Measurements from ENCODE around the gene FAM181B.
"Not testable (repeated sequence)": the region's sequence is repeated elsewhere in the genome, so short reads cannot be mapped to it uniquely, and the experiment has no call there.

Gene FAM181B

DNA sequence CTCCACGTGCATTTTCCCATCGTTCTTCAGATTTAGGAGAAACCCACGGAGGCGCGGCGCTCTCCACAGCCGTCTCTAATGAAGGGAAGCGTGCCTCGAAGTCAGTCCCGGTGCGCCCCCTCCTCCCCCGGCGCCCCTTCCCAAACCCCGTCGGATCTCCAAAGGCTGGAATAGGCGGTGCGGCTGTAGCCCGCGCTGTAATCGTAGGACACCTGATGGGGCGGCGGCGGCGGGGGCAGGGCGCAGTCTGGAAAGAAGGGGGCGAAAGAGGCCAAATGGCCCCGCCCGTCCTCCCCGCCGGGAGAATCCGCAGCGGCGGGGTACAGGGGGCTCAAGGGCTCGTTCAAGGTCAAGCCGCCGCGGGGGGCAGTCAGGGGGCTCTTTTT lies 1.3 kb downstream of the FAM181B start:
- DNase-seq, result no peak

DNA sequence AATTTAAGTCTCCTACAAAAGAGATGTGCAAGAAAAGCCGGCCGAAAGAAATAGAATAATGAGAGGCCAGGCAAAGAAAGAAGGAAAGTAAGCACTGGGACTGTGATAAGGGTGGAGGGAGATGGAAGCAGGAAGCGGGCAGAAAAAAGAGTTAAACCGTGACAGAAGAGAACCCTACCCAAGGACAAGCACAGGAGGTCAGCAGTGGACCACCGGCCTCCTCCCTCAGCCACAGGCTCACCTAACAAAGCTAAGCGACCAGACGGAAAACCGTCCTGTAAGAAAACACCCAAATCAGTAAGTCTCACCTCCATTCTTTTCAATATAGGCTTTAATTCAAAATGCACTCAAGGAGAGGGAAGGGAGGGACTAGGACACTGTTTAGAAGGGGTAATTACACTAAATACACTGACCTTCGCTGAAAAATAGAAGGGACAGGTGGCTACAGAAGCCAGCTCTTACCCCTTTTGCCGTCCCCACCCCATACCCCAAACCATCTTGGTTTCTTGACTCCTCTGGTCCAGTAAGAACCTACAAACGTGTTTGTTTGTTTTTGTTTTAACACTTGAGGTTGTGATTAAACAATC lies 1.9 kb downstream of the FAM181B start:
- DNase-seq, result no peak

DNA sequence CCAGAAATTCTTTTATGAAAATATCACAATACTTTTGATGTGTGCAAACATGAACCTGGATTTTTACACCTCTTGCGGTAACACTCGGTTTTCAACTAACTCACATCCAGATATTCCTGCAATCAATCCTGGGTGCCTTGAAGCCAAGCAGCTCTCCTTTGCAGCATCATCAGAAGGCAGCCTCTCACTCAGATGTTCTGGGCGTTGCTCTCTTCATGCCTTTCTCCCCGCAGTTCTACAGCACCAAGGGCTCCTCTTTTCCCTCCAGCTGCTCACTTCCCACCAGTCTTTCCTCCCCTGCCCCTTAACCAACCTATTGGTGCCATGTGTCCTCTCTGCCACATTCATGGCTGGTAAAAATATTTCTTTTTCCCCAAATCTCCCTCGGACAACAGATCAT lies 2.9 kb downstream of the FAM181B start:
- DNase-seq, result no peak

DNA sequence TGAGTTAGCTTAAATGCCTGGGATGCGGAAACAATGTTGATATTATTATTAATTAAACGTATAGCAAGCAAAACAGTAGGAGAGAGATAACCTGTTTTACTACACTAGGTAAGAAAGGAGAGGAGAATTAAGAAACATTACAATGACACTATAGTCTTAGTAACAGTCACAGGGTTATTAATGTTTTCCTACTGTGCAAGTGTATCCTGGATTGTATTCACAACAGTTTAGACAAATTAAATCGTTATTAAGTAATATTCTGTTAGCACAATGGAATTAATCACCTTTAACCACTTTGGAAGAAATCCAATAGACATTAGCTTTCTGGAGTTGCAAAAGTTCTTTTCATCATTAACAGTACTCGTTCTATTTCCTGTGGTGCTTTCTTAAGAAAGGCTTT lies 3.4 kb downstream of the FAM181B start:
- no peak for DNase-seq

DNA sequence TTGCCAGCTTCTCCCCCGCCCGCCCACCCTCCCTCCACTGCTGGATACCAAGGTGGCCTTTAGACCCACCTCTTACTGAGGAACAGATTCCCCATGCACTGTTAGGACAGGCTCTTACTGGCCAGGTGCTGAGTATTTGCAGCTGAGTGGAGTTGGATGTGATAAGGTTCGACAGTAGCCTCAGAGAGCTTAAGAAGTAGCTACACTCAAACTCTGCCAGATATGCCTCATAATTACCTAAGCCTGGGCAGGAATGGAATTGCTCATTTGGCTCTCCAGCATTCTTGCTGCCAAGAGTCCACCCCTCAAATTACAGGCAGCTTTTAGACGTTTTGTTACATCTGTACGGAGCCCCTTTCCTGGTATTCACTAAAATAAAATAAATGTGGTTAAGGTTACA lies 9.6 kb downstream of the FAM181B start:
- DNase-seq, result no peak

DNA sequence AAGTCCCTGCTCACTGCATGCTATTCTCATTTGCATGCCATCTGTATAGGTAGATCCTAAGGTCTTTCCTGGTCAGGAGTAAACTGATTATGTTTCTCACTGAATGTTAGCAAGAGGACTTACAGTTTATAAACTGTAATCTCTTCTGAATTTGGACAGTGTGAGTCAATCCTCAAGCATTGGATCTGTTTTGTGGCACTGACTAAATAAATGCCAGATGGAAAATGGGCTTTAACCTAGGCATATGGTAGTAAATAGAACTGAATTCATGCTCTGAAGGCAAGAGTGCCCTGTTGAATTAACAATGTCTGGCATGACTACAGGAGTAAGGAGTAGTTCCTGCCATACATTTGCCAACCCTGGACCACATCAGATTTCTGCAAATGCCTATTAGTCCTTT lies 11.4 kb downstream of the FAM181B start:
- DNase-seq, result peak; percentile 49

DNA sequence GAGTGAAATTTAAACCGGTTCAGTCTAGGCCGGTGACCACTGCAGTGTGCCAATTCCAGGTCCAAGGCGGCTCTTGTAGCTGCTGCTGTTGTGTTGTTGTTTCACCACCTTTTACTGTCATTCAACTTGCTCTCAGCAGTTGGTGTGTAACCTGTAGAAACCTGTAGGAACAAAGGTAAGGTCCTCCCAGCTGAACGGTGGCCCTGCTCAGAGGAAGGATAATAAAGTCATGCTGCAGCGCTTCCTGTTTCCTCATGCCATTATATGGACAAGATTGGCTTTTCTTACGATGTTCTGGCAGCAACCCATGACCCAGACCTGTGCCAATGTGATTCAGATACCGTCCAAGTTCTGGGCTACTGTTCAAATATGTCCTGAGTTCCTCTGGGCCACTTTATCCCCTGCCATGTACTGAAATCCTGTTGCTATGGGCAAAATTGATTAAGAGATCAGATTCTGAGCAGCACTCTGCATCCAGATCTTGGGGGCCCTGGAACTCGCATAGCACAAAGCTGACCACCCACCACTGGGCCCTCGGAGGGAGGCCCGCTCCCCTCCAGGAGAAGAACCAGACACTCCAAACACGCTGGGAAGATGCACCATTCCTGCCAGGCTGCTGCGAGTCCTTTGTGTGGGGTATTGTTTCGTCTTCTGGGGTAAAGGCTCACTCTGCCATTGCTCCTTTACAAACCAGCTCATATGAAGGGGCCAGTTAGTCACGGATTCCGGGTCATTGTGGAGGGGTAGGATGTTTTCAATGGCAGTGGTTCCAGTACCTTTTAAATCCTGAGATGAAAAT lies 13.2 kb downstream of the FAM181B start:
- DNase-seq, result no peak

DNA sequence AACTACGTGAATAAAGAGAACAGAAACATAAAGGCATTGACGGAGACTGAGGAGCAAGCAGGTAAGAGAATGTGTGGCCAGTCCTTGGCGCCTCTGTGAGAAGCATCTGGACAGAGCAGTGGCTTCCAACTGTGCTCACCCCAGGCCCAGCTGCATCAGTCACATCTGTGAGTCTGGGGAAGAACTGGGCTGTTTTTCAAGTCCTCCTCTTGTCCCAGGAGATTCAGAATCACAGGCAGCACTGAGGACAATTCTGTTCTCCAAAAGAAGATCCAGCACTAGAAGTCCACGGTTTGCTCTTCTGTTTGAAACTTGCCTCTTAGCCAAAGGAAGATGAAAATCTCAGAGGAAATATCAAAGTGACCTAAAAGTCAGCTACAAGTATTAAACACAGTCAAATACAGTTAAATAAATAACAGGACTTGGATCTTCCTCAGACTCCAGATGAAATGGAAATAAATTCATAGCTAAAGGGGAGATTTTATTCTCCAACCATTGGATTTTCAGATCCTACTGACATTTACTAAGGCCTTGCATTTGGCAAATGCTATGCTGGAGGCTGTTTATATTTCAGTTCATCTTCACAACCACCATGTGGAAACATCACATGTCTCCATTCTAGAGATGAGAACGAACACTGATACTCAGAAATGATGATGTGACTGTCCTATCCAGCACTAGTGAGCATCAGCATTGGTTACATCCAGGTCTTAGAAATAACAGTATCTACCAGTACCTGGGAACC lies 14.1 kb downstream of the FAM181B start:
- no peak for DNase-seq

DNA sequence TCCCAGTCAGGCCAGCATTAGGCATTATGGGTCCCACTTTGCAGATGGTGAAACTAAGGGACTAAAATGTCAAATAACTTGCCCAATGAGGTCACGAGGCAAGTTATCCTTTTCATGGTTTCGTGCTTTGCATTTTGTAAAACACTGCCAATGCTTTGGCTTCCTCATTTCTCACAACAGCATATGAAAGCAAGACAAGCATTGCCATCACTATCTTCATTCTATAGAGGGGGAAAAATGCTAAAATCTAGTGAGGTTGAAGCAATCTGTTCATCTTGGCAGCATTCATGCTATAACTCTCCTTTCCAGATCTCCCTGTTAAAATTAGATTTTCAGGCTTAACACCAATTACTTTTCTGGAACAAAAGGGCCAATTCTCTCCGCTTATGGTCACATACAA lies 14.8 kb downstream of the FAM181B start:
- no peak for DNase-seq

DNA sequence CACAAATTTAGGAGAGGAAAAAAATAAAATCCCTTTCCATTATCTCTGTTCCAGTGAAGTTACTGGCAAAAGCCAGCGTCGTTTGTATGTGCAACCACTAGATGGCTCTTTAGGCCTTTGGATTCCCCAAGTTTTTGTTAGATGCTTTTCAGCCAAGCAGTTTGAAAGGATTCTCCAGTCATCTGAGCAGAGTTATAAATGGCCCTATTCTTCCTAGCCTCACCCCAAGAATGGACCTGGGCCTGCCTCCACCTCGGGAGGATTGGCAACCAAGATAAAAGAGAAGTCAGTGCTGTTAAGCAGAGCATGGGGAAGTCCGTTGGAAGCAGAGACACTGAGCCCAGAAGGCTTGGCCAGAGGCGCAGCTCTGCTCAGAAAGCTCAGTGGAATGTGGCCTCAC lies 15.4 kb downstream of the FAM181B start:
- DNase-seq, result peak; percentile 53

DNA sequence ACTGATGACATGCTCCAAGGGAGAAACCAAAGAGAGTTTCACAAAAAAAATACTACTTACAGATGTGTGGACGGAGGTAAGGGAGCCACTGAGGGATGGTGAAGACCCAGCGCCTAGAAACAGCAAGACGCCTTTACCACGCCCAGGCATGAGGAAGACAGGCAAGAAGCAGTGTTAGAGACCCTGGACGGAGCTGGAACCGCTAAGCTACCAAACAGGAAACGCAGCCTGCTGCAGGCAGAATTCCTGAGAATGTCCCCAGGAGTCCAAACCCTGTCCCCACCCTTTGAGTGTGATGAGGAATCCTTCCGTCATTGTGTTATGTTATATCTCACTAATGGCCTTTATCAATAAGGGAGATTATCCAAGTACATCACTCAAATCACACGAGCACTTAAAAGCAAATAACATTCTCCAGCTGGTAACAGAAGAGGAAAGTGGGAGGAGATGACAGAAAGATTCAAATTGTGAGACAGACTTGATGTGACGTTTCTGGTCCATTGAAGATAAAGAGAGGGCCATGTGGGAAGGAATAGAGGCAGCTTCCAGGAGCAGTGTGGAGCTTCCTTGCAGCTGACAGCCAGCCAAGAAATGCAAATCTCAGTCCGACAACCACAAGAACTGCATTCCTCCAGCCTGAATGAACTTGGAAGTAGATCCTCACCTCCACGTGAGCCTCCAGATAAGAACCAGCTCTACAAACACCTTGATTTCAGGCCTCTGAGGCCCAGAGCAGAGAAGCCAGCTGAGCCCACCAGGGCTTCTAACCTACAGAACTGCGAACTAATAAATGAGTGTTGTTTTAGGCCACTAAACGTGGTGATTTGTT lies 19.1 kb downstream of the FAM181B start:
- DNase-seq, result no peak

DNA sequence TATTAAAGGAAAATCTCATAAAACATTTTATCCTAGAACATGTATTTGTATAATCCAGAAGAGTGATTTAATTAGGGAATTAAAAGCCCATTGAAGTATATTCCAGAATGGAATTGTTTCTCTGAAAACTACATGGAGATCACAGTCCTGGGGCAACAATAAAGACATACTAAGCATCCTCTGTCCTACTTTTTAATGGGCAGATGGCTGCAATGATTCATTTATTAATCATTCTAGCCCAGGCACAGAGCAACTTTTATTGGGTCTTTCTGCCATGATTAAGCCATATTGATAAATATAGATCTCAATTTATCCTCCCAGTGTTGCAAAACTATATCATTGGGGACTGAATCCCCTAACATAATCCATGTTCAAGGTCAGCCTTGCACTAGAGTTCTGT lies 22.0 kb downstream of the FAM181B start:
- DNase-seq, result no peak

DNA sequence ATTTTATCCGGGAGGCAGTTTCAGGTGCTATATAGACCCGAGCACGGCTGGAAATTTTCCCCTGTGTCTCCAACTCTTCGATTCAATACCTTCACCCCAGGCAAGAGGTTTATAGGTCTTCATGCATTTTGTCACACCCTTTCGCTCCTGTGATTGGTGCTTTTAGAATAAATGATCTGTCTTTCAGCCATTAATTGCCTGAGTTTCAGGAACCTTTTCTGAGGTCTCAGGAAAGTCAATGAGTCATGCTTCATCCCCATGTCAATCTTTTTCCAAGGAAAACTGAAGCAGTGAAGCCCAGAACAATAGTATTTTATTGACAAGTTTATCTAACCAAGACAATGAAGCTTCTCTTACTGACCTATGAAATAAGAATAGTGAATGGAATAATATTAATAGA lies 29.9 kb downstream of the FAM181B start:
- DNase-seq, result no peak

DNA sequence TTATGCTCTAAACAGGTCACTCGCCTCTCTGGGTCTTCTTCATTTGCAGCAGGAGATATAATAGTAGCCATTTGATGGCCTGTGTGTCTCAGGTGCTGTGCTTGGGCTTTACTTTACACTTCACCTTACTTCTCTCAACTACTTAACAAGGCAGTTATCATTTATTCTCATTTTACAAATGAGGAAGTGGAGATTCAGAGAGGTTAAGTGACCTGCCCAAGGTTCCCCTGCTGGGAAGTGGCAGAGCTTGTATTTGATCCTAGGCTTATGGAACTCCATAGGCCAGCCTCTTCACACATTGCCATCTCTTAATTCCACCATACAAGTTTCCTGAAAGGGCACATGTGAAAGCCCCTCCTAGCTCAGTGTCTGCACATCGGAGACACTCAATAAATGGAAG lies 30.4 kb downstream of the FAM181B start:
- no peak for DNase-seq

DNA sequence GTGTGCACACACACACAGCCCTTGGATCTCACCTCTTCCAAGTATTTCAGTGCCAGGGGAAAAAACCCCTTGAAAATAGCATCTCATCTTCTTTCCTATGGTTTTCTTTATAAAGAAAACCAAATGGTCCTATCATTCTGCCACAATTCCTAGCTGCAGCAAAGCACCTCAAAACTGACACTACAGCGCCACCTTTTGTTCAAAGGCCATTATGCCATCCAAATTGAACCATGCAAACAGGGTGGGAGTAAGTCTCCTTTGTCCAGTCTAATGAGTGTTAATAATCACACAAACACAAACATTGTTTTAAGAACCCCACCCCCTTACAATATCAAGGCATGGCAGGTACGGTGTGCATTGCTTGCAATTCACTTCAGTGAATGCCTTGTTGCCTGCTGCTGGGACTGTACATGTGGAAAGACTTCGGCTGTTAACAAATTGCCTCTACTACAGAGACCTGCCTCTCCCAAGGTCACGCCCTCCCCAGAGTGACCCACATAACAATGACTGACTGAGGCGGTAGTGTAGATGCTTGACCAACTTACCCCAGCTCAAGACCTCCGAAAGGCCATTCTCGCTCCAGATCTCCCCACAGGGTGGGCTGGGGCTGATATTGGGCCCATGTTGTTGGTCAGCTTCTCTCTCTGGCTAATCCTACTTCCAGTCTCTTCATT lies 31.7 kb downstream of the FAM181B start:
- DNase-seq, result peak; percentile 49

DNA sequence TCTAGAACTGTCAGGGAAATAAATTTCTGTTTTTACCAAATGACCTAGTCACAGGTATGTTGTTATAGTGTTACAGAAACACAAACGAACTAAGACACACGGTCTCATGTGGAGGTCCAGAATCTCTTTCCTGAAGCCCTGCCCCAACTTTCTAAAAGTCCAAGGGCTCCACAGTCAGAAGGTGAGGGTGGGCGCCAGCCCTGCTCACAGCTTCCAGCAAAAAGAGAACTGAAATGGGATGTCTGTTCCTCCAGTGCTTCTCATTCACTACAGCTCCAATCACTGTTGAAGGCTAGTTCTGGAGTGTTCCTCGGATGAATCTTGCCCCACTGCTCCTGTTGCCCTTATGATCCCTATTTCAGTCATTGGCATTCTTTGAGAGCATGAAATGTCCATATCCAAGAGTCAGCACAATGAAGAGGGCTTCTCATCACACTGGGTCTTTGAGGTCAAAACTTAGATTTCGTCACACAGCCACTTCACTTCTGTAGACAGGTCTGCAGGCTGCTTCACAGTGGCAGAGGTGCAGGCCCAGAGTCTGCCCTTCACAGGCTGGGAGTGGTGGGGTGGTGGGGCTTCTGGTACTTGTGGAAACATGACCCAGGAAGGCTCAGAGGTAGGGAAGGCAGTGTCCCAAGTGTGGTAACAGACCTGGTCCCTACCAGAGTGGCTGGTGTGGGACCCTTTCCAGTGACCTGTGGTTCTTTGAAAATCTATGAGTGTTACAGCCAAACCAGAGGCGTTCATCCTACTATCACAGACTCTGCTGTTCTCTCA lies 34.9 kb downstream of the FAM181B start:
- no peak for DNase-seq

DNA sequence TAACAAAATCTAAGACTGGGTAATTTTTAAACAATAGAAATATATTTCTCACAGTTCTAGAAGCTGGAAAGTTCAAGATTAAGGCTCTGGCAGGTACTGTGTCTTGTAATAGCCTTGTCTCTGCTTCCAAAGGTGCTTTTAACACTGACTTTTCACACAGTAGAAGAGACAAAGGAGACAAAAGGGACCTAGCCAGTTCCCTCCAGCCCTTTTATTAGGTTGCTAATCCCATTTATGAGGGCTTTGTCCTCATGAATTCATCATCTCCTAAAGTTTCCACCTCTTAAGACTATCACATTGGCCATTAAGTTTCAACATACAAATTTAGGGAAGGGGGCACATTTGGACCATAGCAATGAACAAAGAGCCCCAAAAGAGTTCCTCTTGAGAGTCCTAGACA lies 40.7 kb downstream of the FAM181B start:
- no peak for DNase-seq

DNA sequence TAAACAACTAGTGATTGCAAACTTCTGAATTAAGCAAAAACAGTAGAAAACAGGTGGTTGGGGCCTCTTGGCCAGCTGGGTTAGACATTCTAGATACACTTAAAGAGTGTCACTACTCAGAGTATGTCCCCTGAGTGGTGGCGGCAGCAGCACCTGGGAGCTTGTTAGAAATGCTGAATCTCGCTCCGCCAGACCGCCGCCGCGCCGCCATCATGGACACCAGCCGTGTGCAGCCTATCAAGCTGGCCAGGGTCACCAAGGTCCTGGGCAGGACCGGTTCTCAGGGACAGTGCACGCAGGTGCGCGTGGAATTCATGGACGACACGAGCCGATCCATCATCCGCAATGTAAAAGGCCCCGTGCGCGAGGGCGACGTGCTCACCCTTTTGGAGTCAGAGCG lies 44.3 kb downstream of the FAM181B start:
- DNase-seq, result not testable (repeated sequence)

DNA sequence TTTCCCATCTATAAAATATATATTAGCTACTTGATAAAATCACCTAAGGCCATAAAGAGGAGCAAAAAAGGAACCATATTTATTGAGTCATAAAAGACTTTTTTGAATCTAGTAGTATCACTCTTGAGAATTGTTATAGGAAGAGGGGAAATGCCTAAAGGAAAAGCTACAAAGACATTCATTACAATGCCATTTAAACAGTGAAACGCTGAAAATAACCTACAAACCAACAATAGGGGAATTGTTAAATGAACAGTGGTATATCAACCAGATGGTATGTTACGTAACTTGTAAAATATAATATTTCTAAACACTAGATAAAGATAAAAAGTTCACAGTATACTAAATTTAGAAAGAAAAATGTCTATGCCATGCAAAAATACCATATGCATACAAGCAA lies 47.5 kb downstream of the FAM181B start:
- no peak for DNase-seq

DNA sequence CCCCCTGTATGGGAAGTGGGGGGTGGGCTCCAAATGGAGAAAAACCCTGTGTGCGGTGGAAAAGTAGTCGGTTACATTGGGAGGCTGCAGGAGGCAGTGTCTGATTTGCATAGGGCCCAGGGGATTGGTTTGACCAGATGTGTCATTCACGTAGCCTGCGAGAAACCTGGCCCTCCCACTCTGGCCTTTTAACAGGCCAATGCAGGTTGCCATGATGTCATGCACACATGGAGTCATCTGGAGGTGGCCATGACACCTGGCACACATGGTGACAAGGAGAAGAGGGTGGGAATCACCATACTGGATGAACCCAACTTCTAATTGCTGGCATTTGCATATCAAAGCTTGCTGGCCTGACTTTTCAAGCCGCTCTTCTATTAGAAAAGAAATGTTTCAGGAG lies 50.6 kb downstream of the FAM181B start:
- DNase-seq, result no peak

DNA sequence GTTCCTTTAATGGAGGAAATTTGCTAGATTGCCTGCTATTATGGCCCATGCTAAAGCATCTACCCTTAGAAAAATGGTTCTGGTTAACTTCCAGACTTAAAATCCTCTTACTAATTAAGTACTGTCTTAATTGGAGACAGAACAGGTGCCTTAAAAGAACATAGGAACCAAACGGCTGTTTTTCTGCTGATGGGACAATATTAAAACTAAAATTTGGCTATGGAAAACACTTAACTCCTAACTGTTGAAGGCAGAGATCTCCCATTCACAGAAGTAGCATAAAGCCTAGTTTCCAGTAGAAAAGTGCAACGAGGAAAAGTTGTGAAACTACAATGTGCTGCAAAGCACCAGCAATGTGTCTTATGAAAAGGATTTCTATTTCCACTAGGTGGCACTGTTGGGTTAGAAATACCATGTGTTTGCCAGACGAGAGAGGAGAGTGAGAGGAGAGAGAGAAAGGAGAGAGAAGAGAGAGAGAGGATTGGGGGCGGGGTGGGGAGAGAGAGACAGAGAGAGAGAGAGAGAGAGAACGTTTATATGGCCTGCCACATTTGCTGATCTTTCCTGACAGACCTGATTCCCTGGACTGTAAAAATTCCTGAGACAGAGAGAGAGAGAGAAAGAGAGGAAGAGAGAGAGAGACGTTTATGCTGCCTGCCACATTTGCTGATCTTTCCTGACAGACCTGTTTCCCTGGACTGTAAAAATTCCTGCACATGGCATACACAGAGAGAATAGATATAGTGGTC lies 51.5 kb downstream of the FAM181B start:
- peak; percentile 61 for DNase-seq
